Urinary bladder (tissue), 4 donors: ENCODE data around the gene DCAF8L1. TPM values are rescaled to one million over a fixed set of nuclear protein-coding genes. Genes with fewer than 3 reads are reported as not detected.
"Not testable (repeated sequence)": the region's sequence is repeated elsewhere in the genome, so short reads cannot be mapped to it uniquely, and the experiment has no call there.

Experiments
- DNase-seq: peaks from one replicate; pipeline ENCODE4 v3.0.0-alpha.2; 2015; ENCODE audit errors: extremely low spot score
- H3K27ac ChIP-seq: one replicate; pipeline ENCODE4 v1.5.1; 2013; ENCODE audit warnings: low read depth, mild to moderate bottlenecking, moderate library complexity
- H3K36me3 ChIP-seq: one replicate; pipeline ENCODE4 v1.6.1; 2013; ENCODE audit warnings: mild to moderate bottlenecking, moderate library complexity; ENCODE audit not compliant: insufficient read depth
- H3K4me1 ChIP-seq: one replicate; pipeline ENCODE4 v1.6.1; 2013; ENCODE audit warnings: mild to moderate bottlenecking, moderate library complexity; ENCODE audit not compliant: insufficient read depth
- H3K4me3 ChIP-seq: one replicate; pipeline ENCODE4 v1.5.1; 2013; ENCODE audit warnings: low read depth, low read length
- WGBS: extraction: QIAGEN DNeasy Blood & Tissue Kit; methylation state at CpG from one replicate; pipeline ENCODE4 v1.1.7; 2013; 5-methylcytosine and 5-hydroxymethylcytosine counted together
- polyA plus RNA-seq: library from polyadenylated mRNA; stranded (reverse); fragments of 200-250 nt; gene quantifications from one replicate; pipeline ENCODE4 v1.2.3, GENCODE V29; 2013
- total RNA-seq: library from RNA; depleted of rRNA; stranded (reverse); fragments of >200 nt; gene quantifications from one replicate; pipeline ENCODE4 v1.2.3, GENCODE V29; 2014
- donor health status: healthy with polysubstance abuse.
- donor health status: healthy.

The DCAF8L1 gene
- not detected for total RNA-seq
- not detected for polyA plus RNA-seq

- Histone ChIP-seq H3K36me3 (no peaks in the 10 kb centered on the region), H3K4me3 (no peak within 1 kb of the TSS), H3K4me1 (no peaks in the 10 kb centered on the region), H3K27ac (no peak within 1 kb of the TSS)
- 96% methylated on average over 14 of the region's 14 CpGs for whole genome bisulfite sequencing
- DNase-seq = no peak
Observed at GRCh38 chrX:27981349-27981748, at the start of gene DCAF8L1. Gene DCAF8L1 (minus strand): TSS chrX:27981449. CDS start chrX:27981334, 115 bp downstream.

DNA sequence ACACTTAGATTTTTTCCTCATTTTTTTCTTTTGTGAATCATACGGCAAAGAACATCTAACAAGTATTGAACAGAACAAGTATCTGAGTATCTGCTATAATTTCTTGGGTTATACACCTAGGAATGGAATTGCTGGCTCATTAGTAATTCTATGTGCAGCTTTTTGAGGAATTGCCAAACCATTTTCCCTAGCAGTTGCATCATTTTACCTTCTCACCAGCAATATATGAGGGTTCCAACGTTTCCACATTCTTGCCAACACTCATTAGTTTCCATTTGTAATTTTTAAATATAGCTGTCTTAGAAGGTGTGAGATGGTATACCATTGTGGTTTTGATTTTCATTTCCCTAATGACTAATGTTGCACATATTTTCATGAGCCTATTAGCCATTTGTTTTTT lies 41.1 kb upstream of the DCAF8L1 start:
- 86% methylated on average over 2 of the region's 2 CpGs for WGBS
- no peak overlapping the region for H3K27ac ChIP-seq
- H3K4me1 ChIP-seq = no peaks in the 10 kb centered on the region
- no peak for DNase-seq
- H3K4me3 ChIP-seq = no peak overlapping the region
- no peaks in the 10 kb centered on the region for H3K36me3 ChIP-seq

GRCh38 chrX:28016823-28017222 lies 35.6 kb upstream of the DCAF8L1 start:
- Histone ChIP-seq H3K4me3 (no peak overlapping the region), H3K4me1 (no peaks in the 10 kb centered on the region), H3K36me3 (no peaks in the 10 kb centered on the region), H3K27ac (no peak overlapping the region)
- no peak for DNase-seq
- 76% methylated on average over 1 of the region's 1 CpG for WGBS

DNA sequence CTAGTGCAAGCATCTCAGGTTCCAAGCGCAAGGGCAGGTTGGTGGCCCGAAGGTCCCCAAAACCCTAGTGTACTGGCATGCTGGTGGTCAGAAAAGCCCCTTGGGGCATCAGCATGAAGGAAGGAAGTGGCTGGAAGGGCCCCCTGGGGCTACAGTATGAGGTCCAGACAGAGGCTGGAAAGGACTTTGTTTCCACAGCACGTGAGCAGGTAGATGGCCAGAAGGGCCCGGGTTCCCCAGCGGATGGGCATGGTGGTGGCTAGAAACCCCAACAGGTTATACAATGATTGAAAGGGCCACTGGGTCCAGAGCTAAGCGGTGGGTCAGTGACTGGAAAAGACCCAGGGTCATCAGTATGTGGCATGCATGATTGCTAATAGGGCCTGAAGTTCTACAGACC lies 34.7 kb upstream of the DCAF8L1 start:
- no peaks in the 10 kb centered on the region for H3K4me1 ChIP-seq
- H3K27ac ChIP-seq = no peak overlapping the region
- H3K4me3 ChIP-seq = no peak overlapping the region
- no peak for DNase-seq
- H3K36me3 ChIP-seq = no peaks in the 10 kb centered on the region
- 93% methylated on average over 6 of the region's 6 CpGs for WGBS

GRCh38 chrX:28010875-28011274 lies 29.6 kb upstream of the DCAF8L1 start:
- DNase-seq = no peak
- Histone ChIP-seq H3K27ac (no peak overlapping the region), H3K36me3 (no peaks in the 10 kb centered on the region), H3K4me3 (no peak overlapping the region), H3K4me1 (no peaks in the 10 kb centered on the region)
- WGBS = 81% methylated on average over 2 of the region's 2 CpGs

GRCh38 chrX:27998666-27999065 lies 17.4 kb upstream of the DCAF8L1 start:
- no peak overlapping the region for H3K27ac ChIP-seq
- no peaks in the 10 kb centered on the region for H3K4me1 ChIP-seq
- DNase-seq = no peak
- no peaks in the 10 kb centered on the region for H3K36me3 ChIP-seq
- no peak overlapping the region for H3K4me3 ChIP-seq
- WGBS = 82% methylated on average over 1 of the region's 1 CpG

DNA sequence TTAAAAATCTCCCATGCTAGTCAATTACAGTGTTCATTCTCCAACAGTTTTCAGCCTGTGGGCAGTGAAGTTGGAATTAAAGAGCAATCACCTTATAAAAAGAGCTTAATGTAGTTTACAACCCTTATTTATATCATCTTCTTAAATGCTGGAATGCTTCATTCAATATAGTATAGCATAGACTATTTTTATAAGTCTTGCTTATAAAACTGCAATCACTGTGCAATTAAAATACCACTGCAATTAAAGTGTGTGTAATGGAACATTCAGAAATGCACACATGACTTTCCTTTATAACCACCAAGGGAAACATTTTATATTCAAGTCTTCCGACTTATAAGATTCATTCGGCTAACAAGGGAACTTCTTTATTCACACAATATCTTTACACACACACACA lies 16.4 kb upstream of the DCAF8L1 start:
- WGBS = 74% methylated on average over 2 of the region's 2 CpGs
- Histone ChIP-seq H3K36me3 (no peaks in the 10 kb centered on the region), H3K4me1 (no peaks in the 10 kb centered on the region), H3K27ac (no peak overlapping the region), H3K4me3 (no peak overlapping the region)
- DNase-seq = no peak

DNA sequence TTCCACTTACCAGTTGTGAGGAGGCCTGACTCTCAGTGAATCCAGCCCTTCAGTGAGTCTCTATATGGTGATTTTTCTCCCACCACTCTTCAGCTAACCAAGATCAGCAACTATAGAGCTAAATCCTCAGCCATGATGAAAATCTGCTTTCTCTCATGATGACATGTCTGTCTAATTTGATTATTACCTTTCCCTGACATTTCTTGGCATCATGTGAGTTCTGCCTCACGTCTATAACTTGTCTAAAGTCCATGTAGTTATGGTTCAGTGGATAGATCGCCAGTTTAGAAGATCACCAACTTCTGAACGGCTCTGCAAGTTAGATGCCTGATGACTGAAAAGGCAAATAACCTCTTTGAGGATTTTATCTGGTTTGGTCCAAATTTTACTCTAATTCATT lies 14.9 kb upstream of the DCAF8L1 start:
- no peak for DNase-seq
- no peaks in the 10 kb centered on the region for H3K4me1 ChIP-seq
- H3K36me3 ChIP-seq = no peaks in the 10 kb centered on the region
- 89% methylated on average over 3 of the region's 3 CpGs for WGBS
- no peak overlapping the region for H3K4me3 ChIP-seq
- no peak overlapping the region for H3K27ac ChIP-seq

- Histone ChIP-seq H3K4me1 (no peaks in the 10 kb centered on the region), H3K27ac (no peak overlapping the region), H3K36me3 (no peaks in the 10 kb centered on the region), H3K4me3 (no peak overlapping the region)
- no peak for DNase-seq
- 86% methylated on average over 3 of the region's 3 CpGs for WGBS
Observed at GRCh38 chrX:27995611-27996010, 14.4 kb upstream of the DCAF8L1 start.

- 65% methylated on average over 2 of the region's 2 CpGs for WGBS
- Histone ChIP-seq H3K36me3 (no peaks in the 10 kb centered on the region), H3K4me1 (no peaks in the 10 kb centered on the region), H3K4me3 (no peak overlapping the region), H3K27ac (no peak overlapping the region)
- no peak for DNase-seq
Observed at GRCh38 chrX:27987862-27988646, 6.8 kb upstream of the DCAF8L1 start.

DNA sequence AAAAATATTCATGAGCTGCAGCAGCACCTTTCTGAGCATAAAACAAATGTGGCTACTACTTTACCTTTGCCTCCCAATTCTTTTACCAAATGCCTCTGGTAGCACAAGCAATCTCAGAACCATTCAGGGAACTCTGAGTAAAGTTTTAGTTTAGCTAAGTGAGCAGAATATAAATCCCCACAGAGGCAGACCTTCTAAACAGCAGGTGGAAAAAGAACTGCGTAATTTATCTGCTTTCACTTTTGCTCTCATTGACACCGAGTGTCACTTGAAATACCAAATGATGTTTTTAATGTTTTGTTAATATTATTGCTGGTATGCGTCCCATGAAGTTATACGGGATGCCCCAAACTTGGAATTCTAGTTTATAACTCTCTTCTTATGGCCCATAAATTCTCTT lies 4.3 kb downstream of the DCAF8L1 start:
- not testable (repeated sequence) for H3K36me3 ChIP-seq

GRCh38 chrX:27976284-27976683 lies 5.0 kb downstream of the DCAF8L1 start:
- Histone ChIP-seq H3K36me3 (no peaks in the 10 kb centered on the region), H3K4me1 (no peaks in the 10 kb centered on the region), H3K27ac (no peak overlapping the region), H3K4me3 (no peak overlapping the region)
- 51% methylated on average over 4 of the region's 4 CpGs for whole genome bisulfite sequencing
- no peak for DNase-seq

More for the DNA sequence above, 4.3 kb downstream of the DCAF8L1 start:
- WGBS = 76% methylated on average over 4 of the region's 4 CpGs
- DNase-seq, H3K27ac ChIP-seq, H3K4me1 ChIP-seq, H3K4me3 ChIP-seq: not testable (repeated sequence)

- no peak overlapping the region for H3K27ac ChIP-seq
- WGBS = 27% methylated on average over 2 of the region's 2 CpGs
- DNase-seq = no peak
- H3K4me1 ChIP-seq = no peaks in the 10 kb centered on the region
- no peak overlapping the region for H3K4me3 ChIP-seq
- H3K36me3 ChIP-seq = no peaks in the 10 kb centered on the region
Observed at GRCh38 chrX:27968878-27969277, 12.4 kb downstream of the DCAF8L1 start.

DNA sequence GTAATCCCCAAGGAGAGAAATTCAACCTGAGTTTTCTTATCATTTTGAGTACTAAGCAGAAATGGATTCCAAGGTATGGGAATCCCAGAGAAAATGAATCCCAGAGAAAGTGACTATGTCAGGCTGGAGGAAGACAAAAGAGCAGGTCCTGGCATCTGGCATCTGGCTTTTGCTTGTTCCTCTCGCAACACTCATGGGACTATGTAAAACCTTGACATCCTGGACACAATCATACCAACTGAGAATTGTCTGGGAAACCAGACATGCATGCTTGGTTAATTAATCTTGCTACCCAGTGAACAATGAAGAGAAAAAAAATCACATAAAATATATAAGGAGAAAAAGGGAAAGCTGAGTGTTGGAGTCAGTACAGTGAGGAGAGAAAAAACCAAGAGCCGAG lies 12.9 kb downstream of the DCAF8L1 start:
- H3K36me3 ChIP-seq = no peaks in the 10 kb centered on the region
- no peak for DNase-seq
- 62% methylated on average over 2 of the region's 2 CpGs for WGBS

More for the DNA sequence above, 12.9 kb downstream of the DCAF8L1 start:
- H3K4me1 ChIP-seq = no peaks in the 10 kb centered on the region
- no peak overlapping the region for H3K27ac ChIP-seq
- no peak overlapping the region for H3K4me3 ChIP-seq
